ENCODE results near the gene GPRASP3.
A peak's percentile ranks its signal among the peaks of the same experiment; 100 is the strongest.
"Not testable (repeated sequence)": the region's sequence is repeated elsewhere in the genome, so short reads cannot be mapped to it uniquely, and the experiment has no call there.

Gene GPRASP3

GRCh38 chrX:102720237-102721168, at the start of gene GPRASP3:
Gene GPRASP3 (plus strand): TSS chrX:102720743. CDS start chrX:102748996, 28,253 bp downstream.
- H3K36me3 ChIP-seq (ENCODE audit: low read depth) = no peaks in the 10 kb centered on the region
- H3K4me3 ChIP-seq (ENCODE audit: severe bottlenecking) = peak within 1 kb of the TSS; percentile 29
- DNase-seq (ENCODE audit: low spot score) = no peak
- H3K9me3 ChIP-seq (ENCODE audit: severe bottlenecking) = no peaks in the 10 kb centered on the region
- H3K4me1 ChIP-seq (ENCODE audit: insufficient read depth, poor library complexity, severe bottlenecking) = no peaks in the 10 kb centered on the region
- no peaks in the 10 kb centered on the region for H3K27me3 ChIP-seq (ENCODE audit: insufficient read depth, poor library complexity, severe bottlenecking)
- peak; percentile 93 for ATAC-seq (ENCODE audit: low read depth)
- no peak for TF ChIP-seq CTCF (IDR thresholded peaks at IDR 0.05; ENCODE audit: poor library complexity, severe bottlenecking)
- no peak within 1 kb of the TSS for H3K27ac ChIP-seq (ENCODE audit: poor library complexity, severe bottlenecking)

- Histone ChIP-seq H3K27me3 (ENCODE audit: insufficient read depth, poor library complexity, severe bottlenecking) (no peaks in the 10 kb centered on the region), H3K4me3 (ENCODE audit: severe bottlenecking) (no peak overlapping the region), H3K27ac (ENCODE audit: poor library complexity, severe bottlenecking) (no peak overlapping the region), H3K9me3 (ENCODE audit: severe bottlenecking) (no peaks in the 10 kb centered on the region), H3K36me3 (ENCODE audit: low read depth) (no peaks in the 10 kb centered on the region), H3K4me1 (ENCODE audit: insufficient read depth, poor library complexity, severe bottlenecking) (no peaks in the 10 kb centered on the region)
- DNase-seq (ENCODE audit: low spot score) = no peak
- ATAC-seq (ENCODE audit: low read depth) = no peak
- no peak for TF ChIP-seq CTCF (IDR thresholded peaks at IDR 0.05; ENCODE audit: poor library complexity, severe bottlenecking)
These were observed 47.7 kb upstream of the GPRASP3 start for GRCh38 chrX:102672856-102673255.

- not testable (repeated sequence) for H3K36me3 ChIP-seq (ENCODE audit: low read depth); H3K4me3 ChIP-seq (ENCODE audit: severe bottlenecking); DNase-seq (ENCODE audit: low spot score); ATAC-seq (ENCODE audit: low read depth); H3K27me3 ChIP-seq (ENCODE audit: insufficient read depth, poor library complexity, severe bottlenecking); H3K27ac ChIP-seq (ENCODE audit: poor library complexity, severe bottlenecking); H3K4me1 ChIP-seq (ENCODE audit: insufficient read depth, poor library complexity, severe bottlenecking); H3K9me3 ChIP-seq (ENCODE audit: severe bottlenecking)
These were observed 43.1 kb upstream of the GPRASP3 start for GRCh38 chrX:102677479-102677878.

- Histone ChIP-seq H3K9me3 (ENCODE audit: severe bottlenecking) (no peaks in the 10 kb centered on the region), H3K36me3 (ENCODE audit: low read depth) (no peaks in the 10 kb centered on the region), H3K4me3 (ENCODE audit: severe bottlenecking) (no peak overlapping the region), H3K27me3 (ENCODE audit: insufficient read depth, poor library complexity, severe bottlenecking) (no peaks in the 10 kb centered on the region), H3K27ac (ENCODE audit: poor library complexity, severe bottlenecking) (no peak overlapping the region), H3K4me1 (ENCODE audit: insufficient read depth, poor library complexity, severe bottlenecking) (no peaks in the 10 kb centered on the region)
- no peak for ATAC-seq (ENCODE audit: low read depth)
- DNase-seq (ENCODE audit: low spot score) = no peak
- no peak for TF ChIP-seq CTCF (IDR thresholded peaks at IDR 0.05; ENCODE audit: poor library complexity, severe bottlenecking)
These were observed 35.6 kb upstream of the GPRASP3 start for GRCh38 chrX:102684772-102685520.

GRCh38 chrX:102694749-102695148, 25.8 kb upstream of the GPRASP3 start:
- TF ChIP-seq CTCF (IDR thresholded peaks at IDR 0.05; ENCODE audit: poor library complexity, severe bottlenecking) = no peak
- Histone ChIP-seq H3K4me3 (ENCODE audit: severe bottlenecking) (no peak overlapping the region), H3K27me3 (ENCODE audit: insufficient read depth, poor library complexity, severe bottlenecking) (no peaks in the 10 kb centered on the region), H3K27ac (ENCODE audit: poor library complexity, severe bottlenecking) (no peak overlapping the region), H3K36me3 (ENCODE audit: low read depth) (no peaks in the 10 kb centered on the region), H3K9me3 (ENCODE audit: severe bottlenecking) (no peaks in the 10 kb centered on the region), H3K4me1 (ENCODE audit: insufficient read depth, poor library complexity, severe bottlenecking) (no peaks in the 10 kb centered on the region)
- ATAC-seq (ENCODE audit: low read depth) (no peak), DNase-seq (ENCODE audit: low spot score) (no peak)
